ENCODE results near the gene QSOX1. TPM values are rescaled to one million over a fixed set of nuclear protein-coding genes. Genes with fewer than 3 reads are reported as not detected.

The QSOX1 gene
- total RNA-seq, 4 donors from 2014 or later: 109 to 124 (median 119) TPM

GRCh38 chr1:180250883-180251509, 96.3 kb downstream of the QSOX1 start:
- intact Hi-C loops (cut with DNase I; ENCODE audit: low total_unique reads): loop anchor here (10.0 kb wide), 1 partner anchor 224 kb away; no protein-coding TSS in a partner anchor
- peaks cover 21% of the 10 kb centered on the region for H3K27me3 ChIP-seq
- WGBS, 2 donors (ENCODE audit: low coverage in 1 of 2): 65 to 90% methylated on average over 2 to 16 of the region's 16 CpGs
- H3K4me1 ChIP-seq: no peaks in the 10 kb centered on the region
- in situ Hi-C loops (cut with MboI; ENCODE audit: low pct_ligation_motif_present in 1 of 4, low pct_unique_long_range_greater_than_20kb in 1 of 4, low sequenced_read_pairs in 3 of 4): loop anchor here (5.0 to 25.0 kb wide), 4 partner anchors 164 to 236 kb away; no protein-coding TSS in a partner anchor
- DNase-seq: no peak
- no peaks in the 10 kb centered on the region for H3K36me3 ChIP-seq
- TF ChIP-seq EP300 (IDR thresholded peaks at IDR 0.05; ENCODE audit: low read depth): no peak
- TF ChIP-seq POLR2A (IDR thresholded peaks at IDR 0.05): no peak
- no peak for TF ChIP-seq POLR2AphosphoS5 (IDR thresholded peaks at IDR 0.05)
- H3K4me3 ChIP-seq: no peak overlapping the region
- no peak overlapping the region for H3K27ac ChIP-seq
- no peaks in the 10 kb centered on the region for H3K9me3 ChIP-seq

- in situ Hi-C loops (cut with MboI; ENCODE audit: low pct_ligation_motif_present in 1 of 4, low pct_unique_long_range_greater_than_20kb in 1 of 4, low sequenced_read_pairs in 3 of 4) (loop anchor here (5.0 to 25.0 kb wide), 4 partner anchors 163 to 236 kb away; no protein-coding TSS in a partner anchor), intact Hi-C loops (cut with DNase I; ENCODE audit: low total_unique reads) (loop anchor here (10.0 kb wide), 1 partner anchor 223 kb away; no protein-coding TSS in a partner anchor)
- Histone ChIP-seq H3K4me1 (no peaks in the 10 kb centered on the region), H3K27me3 (peaks cover 27% of the 10 kb centered on the region), H3K4me3 (no peak overlapping the region), H3K27ac (no peak overlapping the region), H3K9me3 (no peaks in the 10 kb centered on the region), H3K36me3 (no peaks in the 10 kb centered on the region)
- DNase-seq: no peak
- TF ChIP-seq EP300 (IDR thresholded peaks at IDR 0.05; ENCODE audit: low read depth) (no peak), POLR2AphosphoS5 (IDR thresholded peaks at IDR 0.05) (no peak), CTCF (IDR thresholded peaks at IDR 0.05) (no peak), POLR2A (IDR thresholded peaks at IDR 0.05) (no peak)
- 83% methylated on average over 8 of the region's 9 CpGs; no CpG with 5 or more reads in 1 of the 2 donors for WGBS, 2 donors (ENCODE audit: low coverage in 1 of 2)
Observed at GRCh38 chr1:180251526-180252305, 97.0 kb downstream of the QSOX1 start.

GRCh38 chr1:180252638-180253536, 98.2 kb downstream of the QSOX1 start:
- 58 to 60% methylated on average over 1 to 12 of the region's 12 CpGs for WGBS, 2 donors (ENCODE audit: low coverage in 1 of 2)
- peak; percentile 76 to 95 (median 81) for TF ChIP-seq CTCF (IDR thresholded peaks at IDR 0.05)
- TF ChIP-seq POLR2A (IDR thresholded peaks at IDR 0.05): no peak
- no peak for TF ChIP-seq EP300 (IDR thresholded peaks at IDR 0.05; ENCODE audit: low read depth)
- TF ChIP-seq POLR2AphosphoS5 (IDR thresholded peaks at IDR 0.05): no peak
- H3K9me3 ChIP-seq: no peaks in the 10 kb centered on the region
- in situ Hi-C loops (cut with MboI; ENCODE audit: low pct_ligation_motif_present in 1 of 4, low pct_unique_long_range_greater_than_20kb in 1 of 4, low sequenced_read_pairs in 3 of 4) (loop anchor here (5.0 to 25.0 kb wide), 4 partner anchors 162 to 234 kb away; no protein-coding TSS in a partner anchor), intact Hi-C loops (cut with DNase I; ENCODE audit: low total_unique reads) (loop anchor here (10.0 kb wide), 1 partner anchor 222 kb away; no protein-coding TSS in a partner anchor)
- H3K36me3 ChIP-seq: no peaks in the 10 kb centered on the region
- no peak overlapping the region for H3K27ac ChIP-seq
- H3K4me1 ChIP-seq: no peaks in the 10 kb centered on the region
- H3K27me3 ChIP-seq: peaks cover 38% of the 10 kb centered on the region
- DNase-seq: peak; percentile 84
- H3K4me3 ChIP-seq: no peak overlapping the region

Other genes starting within 250 kb of the QSOX1 start
- gene CEP350, start 200.1 kb upstream of the QSOX1 start, total RNA-seq: 10 to 100 TPM; 40.0 to 60.3 (median 57.3) TPM
- gene LHX4, start 75.4 kb downstream of the QSOX1 start, total RNA-seq: 1 to 10 TPM in 1 of 4 donors, under 1 TPM in 1, not detected in 2; 0.48 to 1.2 TPM

Measured in transverse colon (tissue), 4 donors.